Small intestine (tissue), 7 donors: Measurements from ENCODE around the gene CNIH4. TPM values are rescaled to one million over a fixed set of nuclear protein-coding genes. Genes with fewer than 3 reads are reported as not detected.
"Not testable (repeated sequence)": the region's sequence is repeated elsewhere in the genome, so short reads cannot be mapped to it uniquely, and the experiment has no call there.

Experiments used
- DNase-seq, 2 donors: peaks; one replicate each; pipeline versions ENCODE4 v3.0.0 to v3.0.0-alpha.2; 2013
- FAIRE-seq: peaks from 2 replicates; lab custom pipeline; 2012; peaks lifted over from hg19 to GRCh38; lab: Jason Lieb, UNC
- H3K27ac ChIP-seq, 3 donors: one replicate each; pipeline ENCODE4 v1.5.1; 2013; ENCODE audit warnings: low read length in 2 of 3, mild to moderate bottlenecking in 2 of 3, control low read depth in 1 of 3, inconsistent platforms in 1 of 3, low read depth in 1 of 3, moderate library complexity in 1 of 3
- H3K27me3 ChIP-seq, 3 donors: one replicate each; pipeline ENCODE4 v1.6.1; 2013; ENCODE audit warnings: low read length in 3 of 3, inconsistent platforms in 1 of 3; ENCODE audit not compliant: control insufficient read depth in 3 of 3, insufficient read depth in 3 of 3
- H3K36me3 ChIP-seq, 3 donors: one replicate each; pipeline ENCODE4 v1.6.1; 2013; ENCODE audit warnings: low read length in 3 of 3, inconsistent platforms in 1 of 3, low read depth in 1 of 3, mild to moderate bottlenecking in 1 of 3, moderate library complexity in 1 of 3; ENCODE audit not compliant: control insufficient read depth in 3 of 3, insufficient read depth in 2 of 3
- H3K4me1 ChIP-seq, 3 donors: one replicate each; pipeline ENCODE4 v1.6.1; 2013; ENCODE audit warnings: low read length in 2 of 3, inconsistent platforms in 1 of 3, low read depth in 1 of 3, mild to moderate bottlenecking in 1 of 3, moderate library complexity in 1 of 3; ENCODE audit not compliant: control insufficient read depth in 3 of 3, insufficient read depth in 2 of 3
- H3K4me3 ChIP-seq, 3 donors: one replicate each; pipeline ENCODE4 v1.5.1; 2013; ENCODE audit warnings: low read length in 3 of 3, control low read depth in 1 of 3, inconsistent platforms in 1 of 3, low read depth in 1 of 3, mild to moderate bottlenecking in 1 of 3, moderate library complexity in 1 of 3
- H3K9me3 ChIP-seq, 2 donors: one replicate each; pipeline ENCODE4 v1.6.1; 2013; ENCODE audit warnings: low read depth in 1 of 2, low read length in 1 of 2; ENCODE audit not compliant: control insufficient read depth in 2 of 2, insufficient read depth in 1 of 2
- WGBS, 3 donors: extraction: QIAGEN DNeasy Blood & Tissue Kit; methylation state at CpG; one replicate each; pipeline ENCODE4 v1.1.7; 2013; 5-methylcytosine and 5-hydroxymethylcytosine counted together
- polyA plus RNA-seq, 4 donors: library from polyadenylated mRNA; stranded (reverse) in 3 of 4; unstranded in 1 of 4; fragments of 200-250 nt in 3 of 4; fragments of 120-200 nt in 1 of 4; gene quantifications; one replicate each; pipeline versions ENCODE4 v1.2.1 to v1.2.3, GENCODE V29; 2013
- donor health status: healthy with polysubstance abuse.
- donor health status: control.
- donor health status: control.
- donor health status: Bipolar disorder and iron deficiency.
- donor health status: healthy.

Gene CNIH4
- polyA plus RNA-seq, 4 donors = 43.2 to 91.6 (median 60.8) TPM

DNA sequence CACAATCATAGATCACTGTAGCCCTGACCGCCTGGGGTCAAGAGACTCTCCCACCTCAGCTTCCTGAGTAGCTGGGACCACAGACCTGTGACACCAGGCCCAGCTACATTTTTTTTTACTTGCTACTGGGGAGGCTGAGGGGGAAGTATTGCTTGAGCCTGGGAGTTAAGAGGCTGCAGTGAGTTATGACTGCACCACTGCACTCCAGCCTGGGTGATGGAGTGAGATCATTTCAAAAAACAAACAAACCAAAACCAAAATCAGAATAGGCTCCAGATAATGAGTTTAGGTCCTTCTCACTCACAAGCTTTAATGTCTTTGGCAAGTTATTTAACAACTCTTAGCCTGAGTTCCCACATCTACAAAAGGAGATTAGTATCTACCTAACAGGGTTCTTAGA lies 55.1 kb downstream of the CNIH4 start:
- no peak for DNase-seq
- 75 to 95% (median 80%) methylated on average over 1 of the region's 1 CpG for WGBS, 3 donors
- FAIRE-seq = no peak
- Histone ChIP-seq H3K27me3 (no peaks in the 10 kb centered on the region), H3K36me3 (peaks cover 8 to 42% (median 13%) of the 10 kb centered on the region in 3 donors), H3K4me1 (no peaks in the 10 kb centered on the region), H3K4me3 (no peak overlapping the region), H3K9me3 (no peaks in the 10 kb centered on the region), H3K27ac (no peak overlapping the region)

DNA sequence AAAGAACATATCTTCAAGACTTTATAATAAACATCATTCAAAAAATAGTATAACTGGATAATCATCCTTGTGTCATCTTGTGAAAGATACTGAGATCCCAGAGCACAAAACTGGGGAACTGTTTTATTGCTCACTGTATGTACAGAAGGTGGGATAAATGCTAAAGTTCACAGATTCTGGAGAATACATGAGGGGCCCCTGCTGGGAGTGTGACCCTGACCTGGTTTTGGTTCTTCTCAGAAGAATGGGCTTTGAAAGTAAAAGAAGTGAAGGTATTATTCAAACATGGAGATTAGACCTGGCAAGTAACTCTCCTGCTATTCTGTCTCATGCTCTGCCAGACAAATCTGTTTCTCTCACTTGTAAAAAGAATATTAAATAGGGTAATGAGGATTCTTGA lies 63.4 kb downstream of the CNIH4 start:
- no peaks in the 10 kb centered on the region for H3K27me3 ChIP-seq
- H3K4me1 ChIP-seq = peaks cover 0 to 5% (median 0%) of the 10 kb centered on the region in 3 donors
- DNase-seq (peak in 1 of 2 donors; percentile 50), FAIRE-seq (no peak)
- H3K4me3 ChIP-seq = no peak overlapping the region
- H3K36me3 ChIP-seq = peaks cover 26 to 35% (median 27%) of the 10 kb centered on the region in 3 donors
- H3K27ac ChIP-seq = no peak overlapping the region
- no peaks in the 10 kb centered on the region for H3K9me3 ChIP-seq

DNA sequence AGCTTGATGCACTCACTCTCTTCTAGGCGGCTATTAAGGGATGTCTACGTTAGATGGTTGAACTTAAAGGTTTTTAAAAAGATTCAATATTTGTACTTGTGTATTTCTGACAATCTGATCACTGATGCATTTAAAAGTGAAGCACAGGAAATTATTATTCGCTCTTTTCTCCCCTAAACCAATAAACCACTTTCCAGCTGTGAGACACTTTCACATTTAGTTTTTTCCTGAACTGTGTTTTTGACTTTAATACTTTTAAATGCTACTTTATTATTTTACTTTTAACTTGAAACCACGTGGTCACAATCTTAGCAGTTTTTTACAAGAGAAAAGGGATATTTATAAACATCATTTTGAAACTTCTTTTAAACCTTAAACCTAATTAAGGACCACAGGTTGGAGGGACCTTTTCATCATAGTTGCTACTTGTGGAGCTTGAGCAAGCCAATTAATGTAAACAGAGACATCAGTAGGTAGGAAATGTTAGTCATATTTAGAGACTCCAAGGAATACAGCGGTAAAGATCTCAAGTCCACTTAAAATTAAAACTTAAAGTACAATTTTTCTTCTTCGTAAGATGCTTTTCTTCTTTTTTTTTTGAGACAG lies 68.7 kb downstream of the CNIH4 start:
- H3K27ac ChIP-seq = no peak overlapping the region
- 79 to 89% (median 81%) methylated on average over 6 of the region's 6 CpGs for WGBS, 3 donors
- FAIRE-seq (no peak), DNase-seq (no peak)
- peaks cover 12 to 37% (median 26%) of the 10 kb centered on the region in 3 donors for H3K36me3 ChIP-seq
- H3K27me3 ChIP-seq = no peaks in the 10 kb centered on the region
- H3K4me1 ChIP-seq = no peaks in the 10 kb centered on the region
- H3K4me3 ChIP-seq = no peak overlapping the region
- no peaks in the 10 kb centered on the region for H3K9me3 ChIP-seq

DNA sequence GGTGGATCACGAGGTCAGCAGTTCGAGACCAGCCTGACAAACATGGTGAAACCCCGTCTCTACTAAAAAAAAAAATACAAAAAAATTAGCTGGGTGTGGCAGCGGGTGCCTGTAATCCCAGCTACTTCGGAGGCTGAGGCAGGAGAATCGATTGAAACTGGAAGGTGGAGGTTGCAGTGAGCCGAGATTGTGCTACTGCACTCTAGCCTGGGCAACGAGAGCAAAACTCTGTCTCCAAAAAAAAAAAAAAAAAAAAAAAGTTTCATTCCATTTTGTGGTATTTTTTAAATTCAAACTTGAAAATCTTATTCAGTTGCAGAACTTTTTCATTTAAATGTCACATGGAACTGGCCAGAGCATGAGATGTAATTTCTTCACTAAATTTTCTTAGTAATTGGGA lies 70.2 kb downstream of the CNIH4 start:
- H3K9me3 ChIP-seq, H3K4me3 ChIP-seq, H3K27ac ChIP-seq, H3K27me3 ChIP-seq, FAIRE-seq, DNase-seq: not testable (repeated sequence)
- H3K36me3 ChIP-seq = peaks cover 11 to 28% (median 18%) of the 10 kb centered on the region in 3 donors
- H3K4me1 ChIP-seq = peaks cover 0 to 11% (median 3%) of the 10 kb centered on the region in 3 donors
- WGBS, 3 donors = 89 to 99% (median 95%) methylated on average over 8 of the region's 8 CpGs

DNA sequence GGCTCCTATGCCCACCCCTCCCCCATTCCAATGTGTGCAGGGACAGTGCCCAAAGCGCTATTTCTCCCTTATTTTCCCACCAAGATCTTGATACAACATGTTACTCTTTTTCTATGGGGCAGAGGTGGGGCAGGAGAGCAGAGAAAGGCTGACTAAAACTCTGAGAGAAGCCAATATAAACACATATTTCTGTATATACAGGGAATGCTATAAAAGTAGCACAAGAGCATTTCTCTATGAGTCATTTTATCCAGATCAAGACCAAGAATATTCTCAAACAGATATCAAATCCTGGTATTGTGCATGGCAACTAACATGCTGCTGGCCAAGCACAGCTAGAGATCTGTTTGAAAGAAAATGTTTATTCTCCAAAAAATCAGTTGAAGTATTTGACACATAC lies 70.7 kb downstream of the CNIH4 start:
- peaks cover 0 to 11% (median 3%) of the 10 kb centered on the region in 3 donors for H3K4me1 ChIP-seq
- peaks cover 6 to 24% (median 13%) of the 10 kb centered on the region in 3 donors for H3K36me3 ChIP-seq
- WGBS, 3 donors = 94 to 95% (median 94%) methylated on average over 1 of the region's 1 CpG
- FAIRE-seq = no peak
- H3K27ac ChIP-seq = no peak overlapping the region
- DNase-seq = no peak
- no peaks in the 10 kb centered on the region for H3K27me3 ChIP-seq
- H3K4me3 ChIP-seq = no peak overlapping the region
- H3K9me3 ChIP-seq = no peaks in the 10 kb centered on the region

DNA sequence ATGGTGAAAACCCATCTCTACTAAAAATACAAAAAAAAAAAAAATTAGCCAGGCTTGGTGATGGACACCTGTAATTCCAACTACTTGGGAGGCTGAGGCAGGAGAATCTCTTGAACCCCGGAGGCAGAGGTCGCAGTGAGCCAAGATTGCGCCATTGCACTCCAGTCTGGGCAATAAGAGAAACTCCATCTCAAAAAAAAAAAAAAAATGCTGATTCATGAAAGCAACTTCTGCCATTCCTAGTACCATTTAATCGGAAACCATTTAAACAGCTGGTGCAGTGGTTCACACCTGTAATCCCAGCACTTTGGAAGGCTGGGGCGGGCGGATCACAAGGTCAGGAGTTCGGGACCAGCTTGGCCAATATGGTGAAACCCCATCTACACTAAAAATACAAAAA lies 72.0 kb downstream of the CNIH4 start:
- not testable (repeated sequence) for FAIRE-seq, H3K4me3 ChIP-seq, DNase-seq, H3K9me3 ChIP-seq, H3K27ac ChIP-seq, H3K27me3 ChIP-seq
- Histone ChIP-seq H3K36me3 (peaks cover 4 to 17% (median 7%) of the 10 kb centered on the region in 3 donors), H3K4me1 (peaks cover 2 to 11% (median 6%) of the 10 kb centered on the region in 3 donors)
- WGBS, 3 donors = 95 to 97% (median 97%) methylated on average over 7 of the region's 7 CpGs

Other genes starting within 250 kb of the CNIH4 start
- gene FBXO28, start 242.8 kb upstream of the CNIH4 start, polyA plus RNA-seq = 10 to 100 TPM in 1 of 4 donors, 1 to 10 TPM in 3; 7.8 to 26.8 (median 9.4) TPM
- gene DEGS1, start 173.6 kb upstream of the CNIH4 start, polyA plus RNA-seq = 10 to 100 TPM; 15.7 to 34.0 (median 24.8) TPM
- 10 to 100 TPM; 16.4 to 39.1 (median 22.3) TPM for gene NVL, start 26.7 kb upstream of the CNIH4 start, polyA plus RNA-seq
- 10 to 100 TPM; 15.9 to 66.1 (median 19.1) TPM for gene WDR26, start 77.9 kb downstream of the CNIH4 start, polyA plus RNA-seq